Bronchial epithelial cell (primary cell): ENCODE measurements around the gene IRAK1. TPM values are rescaled to one million over a fixed set of nuclear protein-coding genes. Genes with fewer than 3 reads are reported as not detected.

Source experiments
- DNase-seq: peaks from one replicate; pipeline ENCODE4 v3.0.0-alpha.2; 2010; ENCODE audit warnings: low read depth
- FAIRE-seq: peaks from 2 replicates; lab custom pipeline; 2011; peaks lifted over from hg19 to GRCh38; lab: Jason Lieb, UNC
- H3K27me3 ChIP-seq: 2 replicates; pipeline ENCODE4 v1.5.1; 2011; ENCODE audit warnings: low read length; ENCODE audit not compliant: control insufficient read depth, insufficient read depth
- H3K36me3 ChIP-seq: 2 replicates; pipeline ENCODE4 v1.5.1; 2011; ENCODE audit warnings: low read length; ENCODE audit not compliant: control insufficient read depth, insufficient read depth
- H3K4me3 ChIP-seq: 2 replicates; pipeline ENCODE4 v1.5.1; 2011; ENCODE audit warnings: mild to moderate bottlenecking, low read depth, low read length, control low read depth
- CTCF ChIP-seq: IDR thresholded peaks from 2 replicates; pipeline ENCODE4 v1.5.1; 2011; ENCODE audit warnings: mild to moderate bottlenecking, moderate library complexity, low read length, control low read depth, inconsistent platforms; ENCODE audit not compliant: insufficient read depth, severe bottlenecking
- total RNA-seq: library from RNA; depleted of rRNA; stranded (reverse); fragments of >200 nt; gene quantifications from 2 replicates; pipeline ENCODE4 v1.2.1, GENCODE V29; 2014

IRAK1 gene
- total RNA-seq, 1 donor from 2014 or later, result 114 TPM

GRCh38 chrX:154023276-154024000, 3.7 kb upstream of the IRAK1 start:
- no peak for FAIRE-seq
- no peak for TF ChIP-seq CTCF

GRCh38 chrX:154022108-154022507, 2.4 kb upstream of the IRAK1 start:
- DNase-seq, result no peak
- no peak overlapping the region for H3K4me3 ChIP-seq
- no peaks in the 10 kb centered on the region for H3K27me3 ChIP-seq
- no peak for FAIRE-seq
- peaks cover 3% of the 10 kb centered on the region for H3K36me3 ChIP-seq
- no peak for TF ChIP-seq CTCF

More at GRCh38 chrX:154023276-154024000, 3.7 kb upstream of the IRAK1 start:
- no peak for DNase-seq
- H3K36me3 ChIP-seq, result no peaks in the 10 kb centered on the region
- no peaks in the 10 kb centered on the region for H3K27me3 ChIP-seq
- no peak overlapping the region for H3K4me3 ChIP-seq

DNA sequence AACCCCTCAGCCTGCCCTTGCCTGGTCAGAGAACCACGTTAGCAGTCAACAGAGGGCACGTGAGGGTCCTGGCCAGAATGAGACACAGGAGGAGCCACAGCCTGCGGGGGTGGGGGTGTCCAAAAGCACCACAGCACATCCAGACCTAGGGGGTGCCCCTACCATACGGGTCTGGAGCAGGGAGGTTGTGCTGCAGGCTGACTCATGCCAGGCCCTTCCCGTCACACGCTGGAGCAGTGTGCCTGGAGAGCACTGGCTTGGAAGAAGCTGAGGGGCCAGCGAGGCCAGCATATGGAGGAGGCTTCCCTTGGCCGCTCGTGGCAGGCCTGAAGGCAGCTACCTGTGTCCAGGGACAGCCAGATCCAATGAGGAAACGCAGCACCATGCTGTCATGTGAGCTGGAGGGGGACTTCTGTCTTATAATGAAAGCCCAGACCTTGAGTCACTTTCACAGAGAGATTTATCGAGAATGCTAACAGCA, 1.5 kb upstream of the IRAK1 start:
- H3K4me3 ChIP-seq, result no peak overlapping the region
- peaks cover 7% of the 10 kb centered on the region for H3K36me3 ChIP-seq
- H3K27me3 ChIP-seq, result no peaks in the 10 kb centered on the region
- TF ChIP-seq CTCF, result no peak
- DNase-seq (peak; percentile 15), FAIRE-seq (no peak)

GRCh38 chrX:154020536-154021115, 924 bp upstream of the IRAK1 start:
- peaks cover 7% of the 10 kb centered on the region for H3K36me3 ChIP-seq
- FAIRE-seq (peak; percentile 68), DNase-seq (no peak)
- H3K27me3 ChIP-seq, result no peaks in the 10 kb centered on the region
- H3K4me3 ChIP-seq, result peak overlapping the region; percentile 52
- TF ChIP-seq CTCF, result no peak

- DNase-seq (no peak), FAIRE-seq (no peak)
- H3K36me3 ChIP-seq, result peaks cover 10% of the 10 kb centered on the region
- H3K4me3 ChIP-seq, result peak overlapping the region; percentile 59
- H3K27me3 ChIP-seq, result no peaks in the 10 kb centered on the region
- TF ChIP-seq CTCF, result no peak
Measured at GRCh38 chrX:154019061-154019621, 561 bp downstream of the IRAK1 start.
